Neural progenitor cell (in vitro differentiated cells): Measurements from ENCODE around the gene MAGI2.

Experiments used
- EZH2 ChIP-seq: fragments of 200-600 bp; sonication (generic); IDR thresholded peaks from 2 replicates; pipeline ENCODE4 v1.6.1; 2017; ENCODE audit warnings: antibody characterized with exemption, mild to moderate bottlenecking, moderate library complexity
- TF ChIP-seq, protein P1 (sequence below): fragments of 200-600 bp; sonication (generic); IDR thresholded peaks from 2 replicates; pipeline ENCODE4 v1.5.1; 2017; ENCODE audit warnings: antibody characterized with exemption, mild to moderate bottlenecking

DNA sequence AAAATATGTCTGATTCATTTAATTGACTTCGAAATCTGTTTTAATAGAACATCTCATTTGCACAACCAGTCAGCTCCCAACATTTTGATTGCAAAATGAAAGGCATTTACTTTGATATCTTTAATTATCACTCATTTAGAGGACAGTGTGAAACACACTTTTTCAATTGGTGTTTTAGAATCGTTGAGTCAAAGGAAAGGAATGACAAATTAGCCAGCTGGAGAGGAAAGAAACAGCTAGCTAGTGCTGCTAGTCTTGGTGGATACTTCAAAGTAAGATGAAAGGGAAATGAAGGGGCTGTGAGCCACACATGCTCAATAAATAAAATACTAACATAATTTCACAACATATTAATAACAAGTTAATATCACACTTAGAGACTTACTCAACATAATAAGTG is 1084.7 kb downstream of the MAGI2 start:
- TF ChIP-seq, protein P1, sequence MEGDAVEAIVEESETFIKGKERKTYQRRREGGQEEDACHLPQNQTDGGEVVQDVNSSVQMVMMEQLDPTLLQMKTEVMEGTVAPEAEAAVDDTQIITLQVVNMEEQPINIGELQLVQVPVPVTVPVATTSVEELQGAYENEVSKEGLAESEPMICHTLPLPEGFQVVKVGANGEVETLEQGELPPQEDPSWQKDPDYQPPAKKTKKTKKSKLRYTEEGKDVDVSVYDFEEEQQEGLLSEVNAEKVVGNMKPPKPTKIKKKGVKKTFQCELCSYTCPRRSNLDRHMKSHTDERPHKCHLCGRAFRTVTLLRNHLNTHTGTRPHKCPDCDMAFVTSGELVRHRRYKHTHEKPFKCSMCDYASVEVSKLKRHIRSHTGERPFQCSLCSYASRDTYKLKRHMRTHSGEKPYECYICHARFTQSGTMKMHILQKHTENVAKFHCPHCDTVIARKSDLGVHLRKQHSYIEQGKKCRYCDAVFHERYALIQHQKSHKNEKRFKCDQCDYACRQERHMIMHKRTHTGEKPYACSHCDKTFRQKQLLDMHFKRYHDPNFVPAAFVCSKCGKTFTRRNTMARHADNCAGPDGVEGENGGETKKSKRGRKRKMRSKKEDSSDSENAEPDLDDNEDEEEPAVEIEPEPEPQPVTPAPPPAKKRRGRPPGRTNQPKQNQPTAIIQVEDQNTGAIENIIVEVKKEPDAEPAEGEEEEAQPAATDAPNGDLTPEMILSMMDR = no peak
- no peak for TF ChIP-seq EZH2
